ENCODE measurements around the gene ENDOD1.

DNA sequence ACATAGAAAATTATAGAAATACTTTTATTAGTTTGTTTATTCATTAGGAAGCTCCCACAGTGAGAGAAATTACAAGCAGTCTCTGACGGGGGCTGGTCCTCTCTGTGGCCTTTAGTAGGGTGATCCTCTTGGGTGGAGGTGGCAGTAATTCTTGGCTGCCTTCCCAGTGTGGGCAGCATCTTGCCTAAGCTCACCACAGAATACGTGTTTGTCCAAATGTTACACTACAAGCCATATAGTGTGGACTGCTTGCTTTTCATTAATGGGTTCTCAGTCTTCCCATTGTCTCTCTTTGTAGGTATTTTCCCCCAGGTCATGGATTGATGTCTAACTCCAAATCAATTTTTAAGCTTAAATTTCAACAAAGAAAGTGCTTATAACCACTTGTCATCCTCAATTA lies 43.3 kb downstream of the ENDOD1 start:
- TF ChIP-seq, protein P1, sequence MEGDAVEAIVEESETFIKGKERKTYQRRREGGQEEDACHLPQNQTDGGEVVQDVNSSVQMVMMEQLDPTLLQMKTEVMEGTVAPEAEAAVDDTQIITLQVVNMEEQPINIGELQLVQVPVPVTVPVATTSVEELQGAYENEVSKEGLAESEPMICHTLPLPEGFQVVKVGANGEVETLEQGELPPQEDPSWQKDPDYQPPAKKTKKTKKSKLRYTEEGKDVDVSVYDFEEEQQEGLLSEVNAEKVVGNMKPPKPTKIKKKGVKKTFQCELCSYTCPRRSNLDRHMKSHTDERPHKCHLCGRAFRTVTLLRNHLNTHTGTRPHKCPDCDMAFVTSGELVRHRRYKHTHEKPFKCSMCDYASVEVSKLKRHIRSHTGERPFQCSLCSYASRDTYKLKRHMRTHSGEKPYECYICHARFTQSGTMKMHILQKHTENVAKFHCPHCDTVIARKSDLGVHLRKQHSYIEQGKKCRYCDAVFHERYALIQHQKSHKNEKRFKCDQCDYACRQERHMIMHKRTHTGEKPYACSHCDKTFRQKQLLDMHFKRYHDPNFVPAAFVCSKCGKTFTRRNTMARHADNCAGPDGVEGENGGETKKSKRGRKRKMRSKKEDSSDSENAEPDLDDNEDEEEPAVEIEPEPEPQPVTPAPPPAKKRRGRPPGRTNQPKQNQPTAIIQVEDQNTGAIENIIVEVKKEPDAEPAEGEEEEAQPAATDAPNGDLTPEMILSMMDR (IDR thresholded peaks at IDR 0.05), result no peak
- TF ChIP-seq POLR2A (IDR thresholded peaks at IDR 0.05), result no peak
